Measurements from ENCODE around the gene VIPR2.
"Not testable (repeated sequence)": the region's sequence is repeated elsewhere in the genome, so short reads cannot be mapped to it uniquely, and the experiment has no call there.

GRCh38 chr7:159175100-159175499 is 30.4 kb upstream of the VIPR2 start:
- not testable (repeated sequence) for TF ChIP-seq CTCF, POLR2A (IDR thresholded peaks at IDR 0.05)
